Mucosa of descending colon (tissue), 3 donors: ENCODE measurements around the gene PARD3B. TPM values are rescaled to one million over a fixed set of nuclear protein-coding genes. Genes with fewer than 3 reads are reported as not detected.

ENCODE experiments used
- ATAC-seq: fragments of 200-7000 bp; cut with Tn5 transposase; one replicate; pipeline ENCODE4 v1.9.1; 2020; ENCODE audit warnings: mild to moderate bottlenecking, moderate library complexity
- DNase-seq, 3 donors: peaks; one replicate each; pipeline ENCODE4 v3.0.0-alpha.2; 2020
- H3K36me3 ChIP-seq: fragments of 200-600 bp; one replicate; pipeline ENCODE4 v1.8.0; 2021; ENCODE audit warnings: low read depth, mild to moderate bottlenecking
- H3K4me1 ChIP-seq: fragments of 200-600 bp; one replicate; pipeline ENCODE4 v1.8.0; 2021; ENCODE audit warnings: low read depth, mild to moderate bottlenecking
- H3K4me3 ChIP-seq: fragments of 200-600 bp; one replicate; pipeline ENCODE4 v1.8.0; 2021; ENCODE audit warnings: mild to moderate bottlenecking
- H3K9me3 ChIP-seq: fragments of 200-600 bp; one replicate; pipeline ENCODE4 v1.8.0; 2021; ENCODE audit warnings: mild to moderate bottlenecking
- CTCF ChIP-seq: fragments of 200-600 bp; IDR thresholded peaks from one replicate; pipeline ENCODE4 v1.8.0; 2022; ENCODE audit warnings: antibody characterized with exemption, mild to moderate bottlenecking
- intact Hi-C, 2 donors: fragments of 100-400 bp; cut with DNase I in 1 of 2; cut with micrococcal nuclease in 1 of 2; formaldehyde crosslinking; loops; one replicate each; pipeline versions ENCODE4 v1.11.0 to v1.11.1; 2022; cut with DNase I, micrococcal nuclease
- total RNA-seq, 3 donors: library from RNA; stranded (reverse); fragmentation: NEBNext Ultra II Directional in 2 of 3; extraction: Animal tissue kit (Norgen Biotek cat#: 25700) in 2 of 3; gene quantifications; one replicate each; pipeline versions ENCODE4 v1.2.1 to v1.2.4, GENCODE V29; 2021 to 2023
- donor health status: DM: no; HTN: no; CAD: no; lungs with moderate emphysema.
- donor health status: DM: no; HTN: no; CAD: no.
- donor health status: DM: no; HTN: yes; CAD: no.

Gene PARD3B
- total RNA-seq, 3 donors from 2014 or later: 21.1 to 56.8 (median 44.0) TPM

DNA sequence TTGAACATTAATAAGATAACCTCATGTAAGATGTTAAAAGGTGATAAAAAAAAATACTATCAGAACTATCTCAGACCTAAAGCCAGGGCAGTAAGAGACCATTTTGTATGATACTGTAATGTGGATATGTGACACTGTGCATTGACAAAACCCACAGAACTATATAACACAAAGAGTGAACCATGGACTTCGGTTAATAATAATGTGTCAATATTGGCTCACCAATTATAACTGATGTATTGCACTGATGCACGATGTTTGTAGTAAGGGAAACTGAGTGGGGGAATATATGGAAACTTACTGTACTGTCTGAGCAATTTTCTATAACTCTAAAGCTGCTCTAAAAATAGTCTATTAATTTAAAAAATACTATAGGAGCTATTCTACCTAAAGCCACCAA lies 40.7 kb upstream of the PARD3B start:
- DNase-seq (no peak), ATAC-seq (no peak)
- intact Hi-C loops: no loop called here
- H3K4me3 ChIP-seq: no peak overlapping the region
- H3K36me3 ChIP-seq: no peaks in the 10 kb centered on the region
- no peaks in the 10 kb centered on the region for H3K4me1 ChIP-seq
- H3K9me3 ChIP-seq: no peaks in the 10 kb centered on the region
- no peak for TF ChIP-seq CTCF

DNA sequence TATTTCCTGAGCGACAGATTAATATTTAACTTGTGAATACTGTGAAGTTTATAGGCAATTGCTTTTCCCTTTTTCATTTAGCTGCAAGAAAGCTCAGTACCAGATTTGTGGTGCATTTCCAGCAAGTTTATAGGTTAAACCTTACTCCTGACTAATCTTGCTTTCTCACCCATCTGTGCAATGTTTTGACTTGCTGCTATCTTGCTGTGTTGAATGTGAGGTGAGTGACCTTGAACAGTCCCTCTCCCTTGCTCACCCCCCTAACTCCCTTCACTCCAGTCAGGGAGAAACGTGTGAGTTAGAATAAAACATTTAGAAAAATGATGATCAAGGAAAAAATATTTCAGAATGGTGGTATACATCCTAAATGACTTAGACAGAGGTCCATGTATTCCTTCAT lies 39.8 kb upstream of the PARD3B start:
- Histone ChIP-seq H3K36me3 (no peaks in the 10 kb centered on the region), H3K4me3 (no peak overlapping the region), H3K4me1 (no peaks in the 10 kb centered on the region), H3K9me3 (no peaks in the 10 kb centered on the region)
- no peak for TF ChIP-seq CTCF
- DNase-seq (no peak), ATAC-seq (no peak)
- intact Hi-C loops: no loop called here

DNA sequence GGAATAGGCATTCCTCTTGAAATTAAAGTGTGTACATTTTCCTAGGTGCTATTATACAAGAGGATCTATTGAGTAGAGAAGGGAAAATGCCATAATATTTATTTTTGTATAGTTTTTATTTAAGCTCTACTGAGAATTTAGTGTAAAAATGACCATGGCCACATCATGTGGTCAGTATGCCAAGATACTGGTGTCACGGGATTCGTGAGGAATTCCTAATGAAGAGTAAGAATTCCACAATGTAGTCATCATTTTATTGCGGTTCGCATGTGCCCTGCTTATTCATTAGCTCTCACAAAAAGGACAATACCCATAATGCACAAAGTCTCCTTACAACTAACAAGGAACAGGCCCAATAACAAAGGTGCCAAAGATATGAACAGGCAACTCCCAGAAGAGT lies 39.3 kb upstream of the PARD3B start:
- ATAC-seq: no peak
- no peak for TF ChIP-seq CTCF
- no peaks in the 10 kb centered on the region for H3K4me1 ChIP-seq

GRCh38 chr2:204507636-204508035 lies 37.6 kb upstream of the PARD3B start:
- Histone ChIP-seq H3K4me1 (no peaks in the 10 kb centered on the region), H3K9me3 (no peaks in the 10 kb centered on the region), H3K4me3 (no peak overlapping the region), H3K36me3 (no peaks in the 10 kb centered on the region)
- TF ChIP-seq CTCF: no peak
- DNase-seq (no peak), ATAC-seq (no peak)
- intact Hi-C loops: no loop called here

More for the DNA sequence above, 39.3 kb upstream of the PARD3B start:
- no peaks in the 10 kb centered on the region for H3K36me3 ChIP-seq
- H3K4me3 ChIP-seq: no peak overlapping the region
- no peaks in the 10 kb centered on the region for H3K9me3 ChIP-seq
- intact Hi-C loops: no loop called here
- DNase-seq: no peak

- DNase-seq (no peak), ATAC-seq (no peak)
- no peaks in the 10 kb centered on the region for H3K4me1 ChIP-seq
- intact Hi-C loops: no loop called here
- no peaks in the 10 kb centered on the region for H3K36me3 ChIP-seq
- no peaks in the 10 kb centered on the region for H3K9me3 ChIP-seq
- no peak for TF ChIP-seq CTCF
- H3K4me3 ChIP-seq: no peak overlapping the region
Observed at GRCh38 chr2:204510709-204511420, 34.4 kb upstream of the PARD3B start.

DNA sequence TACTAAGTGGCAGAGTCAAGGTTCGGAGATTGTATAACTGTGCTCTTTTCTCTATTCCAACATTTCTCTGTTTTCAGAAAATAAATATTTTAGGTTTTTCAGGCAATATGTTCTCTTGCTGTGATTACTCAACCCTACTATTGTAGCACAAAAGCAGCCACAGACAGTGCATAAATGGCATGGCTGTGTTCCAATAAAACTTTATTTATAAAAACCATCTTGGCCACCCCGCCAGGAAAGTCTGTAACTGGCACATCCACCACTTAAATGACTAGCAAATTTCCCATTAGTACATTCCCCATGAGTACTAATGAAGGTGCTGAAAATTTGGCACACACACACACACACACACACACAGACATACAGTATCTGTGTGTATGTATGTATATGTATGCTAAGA lies 30.8 kb upstream of the PARD3B start:
- H3K4me3 ChIP-seq: no peak overlapping the region
- no peaks in the 10 kb centered on the region for H3K4me1 ChIP-seq
- no peak for TF ChIP-seq CTCF
- DNase-seq (no peak), ATAC-seq (no peak)
- intact Hi-C loops: no loop called here
- H3K9me3 ChIP-seq: no peaks in the 10 kb centered on the region
- H3K36me3 ChIP-seq: no peaks in the 10 kb centered on the region
